Fibroblast of skin of abdomen (primary cell): ENCODE measurements around the gene ONECUT1.

Experiments
- DNase-seq: peaks from one replicate; pipeline ENCODE4 v3.0.0-alpha.2; 2013

The ONECUT1 gene

DNA sequence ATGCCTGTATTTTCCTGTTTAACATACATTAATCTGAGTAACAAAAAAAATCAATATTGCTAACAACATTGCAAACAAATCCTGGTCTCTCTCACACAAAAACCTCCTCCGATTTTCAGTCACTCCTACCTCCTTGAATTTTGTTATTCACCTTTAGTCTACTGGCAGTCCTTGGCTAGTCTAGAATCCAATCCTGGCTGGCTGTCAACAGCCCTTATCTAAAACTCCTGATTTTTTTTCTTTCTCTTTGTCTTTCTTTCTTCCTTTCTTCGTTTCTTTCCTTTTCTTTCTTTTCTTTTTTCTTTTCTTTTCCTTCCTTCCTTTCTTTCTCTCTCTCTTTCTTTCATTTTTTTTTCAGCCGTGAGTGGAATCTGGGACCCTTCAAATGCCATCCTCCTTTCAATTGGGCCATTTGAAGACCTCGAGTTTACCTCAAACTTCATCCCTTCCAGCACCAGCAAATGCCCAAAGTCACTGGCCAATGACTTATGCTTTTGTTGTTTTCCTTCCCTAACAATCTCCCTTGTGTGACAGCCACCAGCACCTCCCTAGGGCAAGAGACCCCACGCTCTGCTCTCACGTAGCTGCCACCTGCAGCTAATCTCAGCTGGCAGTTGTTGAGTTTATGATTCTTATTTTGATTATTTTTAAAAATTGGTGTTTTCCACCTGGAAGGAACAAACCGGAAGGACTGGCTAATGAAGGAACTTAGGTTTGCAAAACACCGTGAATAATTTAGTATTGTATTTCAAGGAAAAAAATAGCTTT lies 6.8 kb upstream of the ONECUT1 start:
- DNase-seq = no peak

DNA sequence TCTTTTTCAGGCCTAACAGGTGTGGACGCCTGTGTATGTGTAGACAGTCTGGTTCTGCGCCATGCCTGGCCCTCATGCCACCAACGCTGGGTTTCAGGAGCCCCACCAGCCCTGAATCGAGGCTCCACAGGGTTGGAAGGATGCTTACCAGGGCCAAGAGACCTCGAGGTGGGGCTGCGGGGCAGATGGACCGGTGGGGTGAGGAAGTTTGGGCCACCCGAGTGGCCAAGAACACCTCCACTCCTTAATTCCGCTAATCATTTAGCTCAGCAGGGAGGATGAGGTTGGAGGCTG lies 6.0 kb upstream of the ONECUT1 start:
- DNase-seq = no peak

DNA sequence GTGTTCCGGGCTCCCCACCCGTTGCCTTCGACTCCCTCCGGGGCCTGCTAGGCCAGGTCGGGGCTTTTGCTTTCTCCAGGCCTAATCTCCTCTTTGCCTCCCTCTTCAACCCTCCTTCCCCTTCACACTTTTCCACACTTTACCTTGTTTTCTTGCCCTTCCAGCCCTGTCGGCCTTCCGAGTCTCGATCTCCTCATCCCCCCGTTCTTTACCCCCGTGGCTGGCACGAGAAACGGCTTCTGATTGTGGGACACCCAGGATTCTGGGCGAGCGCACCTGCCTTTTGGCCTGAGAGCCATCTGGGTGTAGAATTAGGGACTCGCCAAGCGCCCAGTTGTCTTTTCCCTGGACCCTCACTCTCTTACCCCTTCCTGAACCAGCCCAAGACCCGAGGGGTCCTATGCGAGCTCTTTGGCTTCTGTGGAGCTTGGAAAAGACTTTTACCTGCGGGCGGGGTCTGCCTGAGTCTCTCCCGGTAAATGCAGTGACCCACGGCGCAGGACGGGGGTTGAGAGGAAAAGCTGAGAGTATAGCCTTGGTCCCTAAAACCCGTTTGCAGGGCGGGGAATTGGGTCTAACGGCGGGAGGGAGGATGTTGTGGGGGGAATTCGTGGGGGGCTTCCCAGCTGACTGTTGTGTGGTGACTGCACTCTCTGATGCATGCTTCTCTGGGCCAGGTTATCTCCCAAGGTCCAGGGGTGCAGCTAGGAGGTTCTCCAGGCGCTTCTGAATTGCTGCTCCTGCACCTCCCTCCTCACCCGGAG lies 5.5 kb upstream of the ONECUT1 start:
- DNase-seq = no peak

DNA sequence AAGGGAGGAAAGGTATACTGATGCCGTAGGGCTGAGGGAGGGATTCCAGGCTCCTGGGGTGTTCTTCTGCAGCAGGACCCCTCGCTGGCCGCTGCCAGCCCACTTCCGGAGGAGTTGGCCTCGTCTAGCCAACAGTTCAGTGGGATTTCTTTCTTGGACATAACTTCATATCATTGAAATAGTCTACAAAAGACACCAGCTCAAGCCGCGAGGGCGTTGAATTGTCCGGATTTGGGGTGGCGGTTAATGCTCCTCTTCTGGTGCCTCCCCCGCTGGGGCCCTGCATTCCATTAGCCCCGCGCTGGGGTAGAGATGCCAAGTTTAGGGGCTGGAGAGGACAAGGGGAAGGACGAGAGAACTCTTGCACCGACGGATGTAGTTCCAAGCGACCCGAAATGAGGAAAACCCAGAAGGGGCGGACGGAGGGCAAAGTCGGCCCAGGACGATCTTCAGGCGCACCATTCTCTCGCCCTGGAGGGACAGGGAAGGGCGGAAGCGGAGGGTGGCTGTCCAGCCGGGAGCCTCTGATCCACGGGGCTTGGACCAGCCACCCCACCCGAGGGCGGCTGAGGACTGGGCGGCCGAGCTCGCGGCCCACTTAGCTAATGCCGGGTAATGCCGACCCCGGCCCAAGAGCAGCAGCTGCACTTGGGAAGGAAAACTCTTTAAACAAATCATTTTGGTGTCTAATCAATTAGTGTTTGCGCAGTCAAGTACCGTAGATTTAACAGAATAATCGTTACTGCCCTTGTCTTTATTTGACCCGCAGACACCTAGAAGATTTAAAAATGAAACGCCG lies 4.7 kb upstream of the ONECUT1 start:
- no peak for DNase-seq

DNA sequence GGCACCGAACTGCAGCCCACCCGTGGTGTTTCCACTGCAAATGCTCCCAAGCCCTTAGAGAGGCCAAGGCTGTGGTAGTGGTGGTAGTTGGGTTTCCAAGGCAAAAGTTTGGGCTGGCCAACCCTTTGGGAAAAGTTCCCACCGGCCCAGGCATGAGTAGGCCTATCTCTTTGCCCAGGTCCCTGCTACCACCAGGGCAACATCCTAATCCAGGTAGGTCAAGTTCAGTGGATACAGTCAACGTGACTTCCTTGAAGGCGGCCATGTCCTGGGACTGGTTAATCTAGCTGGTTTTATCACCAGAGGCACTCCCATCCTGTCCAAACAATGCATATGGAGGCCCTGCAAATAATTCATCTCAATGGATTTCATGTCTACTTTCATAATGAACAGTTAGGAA lies 1.6 kb upstream of the ONECUT1 start:
- DNase-seq = no peak

DNA sequence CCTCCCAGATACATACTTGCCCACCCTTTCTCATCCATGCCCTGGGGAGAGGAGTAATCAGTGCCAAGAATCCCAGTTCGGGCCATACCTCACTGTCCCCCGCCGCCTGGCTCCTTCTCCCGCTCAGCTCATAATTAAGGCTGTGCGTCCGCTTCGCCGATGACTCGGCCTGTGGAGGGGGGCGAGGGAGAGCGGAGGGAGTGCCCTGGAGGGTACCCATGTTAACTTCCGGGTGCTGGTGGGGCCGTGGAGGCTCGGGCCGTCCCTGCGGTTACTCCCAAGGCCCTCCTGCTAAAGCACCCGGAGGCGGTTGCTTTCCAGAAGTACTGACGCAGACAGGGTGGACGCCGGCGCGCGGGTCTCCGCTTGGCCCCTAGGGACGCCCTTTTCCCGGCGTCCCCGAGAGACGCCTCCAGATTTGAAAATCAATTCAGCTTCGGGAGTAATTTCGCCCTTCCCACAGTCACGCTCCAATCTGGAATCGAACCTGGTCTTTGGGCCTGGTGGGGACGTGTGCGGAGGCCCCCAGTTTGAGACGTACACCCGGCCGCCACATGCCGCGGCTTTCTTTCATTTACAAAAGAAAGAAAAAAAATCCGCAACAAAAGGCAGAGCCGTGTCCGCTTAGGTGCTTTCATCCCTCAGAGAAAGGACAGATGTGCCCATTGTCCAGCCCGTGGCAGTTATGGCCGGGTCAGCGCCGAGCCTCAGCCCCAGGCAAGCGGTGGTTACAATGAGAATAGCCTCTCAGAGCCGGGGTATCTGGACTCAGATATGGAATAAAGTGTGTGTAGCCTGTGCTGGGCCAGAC lies 1.0 kb upstream of the ONECUT1 start:
- DNase-seq = no peak

DNA sequence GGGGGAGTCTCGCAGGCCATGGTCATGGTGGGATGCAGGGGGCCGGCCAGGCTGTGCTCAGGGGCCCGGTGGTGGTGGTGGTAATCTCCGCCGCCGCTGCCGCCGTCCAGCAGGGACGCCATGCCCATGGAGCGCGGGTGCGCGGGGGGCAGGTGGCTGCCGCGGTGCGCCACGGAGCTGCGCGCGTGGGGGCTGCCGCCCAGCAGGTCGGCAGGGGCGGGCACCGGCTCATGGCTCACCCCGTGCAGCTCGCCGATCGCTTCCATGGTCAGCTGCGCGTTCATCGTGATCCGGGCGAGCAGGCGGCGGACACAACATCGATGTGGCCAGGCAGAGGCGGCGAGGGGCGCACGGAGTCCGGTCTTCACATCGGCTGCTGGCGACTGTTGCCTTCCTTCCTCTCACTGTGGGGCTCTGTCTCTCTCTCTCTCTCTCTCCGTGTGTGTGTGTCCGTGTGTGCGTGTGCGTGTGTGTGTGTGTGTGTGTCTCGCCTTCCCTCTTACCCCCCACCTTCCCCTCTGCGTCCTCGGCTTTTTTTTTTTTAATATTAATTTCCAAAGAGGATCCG lies 451 bp downstream of the ONECUT1 start:
- DNase-seq = no peak

DNA sequence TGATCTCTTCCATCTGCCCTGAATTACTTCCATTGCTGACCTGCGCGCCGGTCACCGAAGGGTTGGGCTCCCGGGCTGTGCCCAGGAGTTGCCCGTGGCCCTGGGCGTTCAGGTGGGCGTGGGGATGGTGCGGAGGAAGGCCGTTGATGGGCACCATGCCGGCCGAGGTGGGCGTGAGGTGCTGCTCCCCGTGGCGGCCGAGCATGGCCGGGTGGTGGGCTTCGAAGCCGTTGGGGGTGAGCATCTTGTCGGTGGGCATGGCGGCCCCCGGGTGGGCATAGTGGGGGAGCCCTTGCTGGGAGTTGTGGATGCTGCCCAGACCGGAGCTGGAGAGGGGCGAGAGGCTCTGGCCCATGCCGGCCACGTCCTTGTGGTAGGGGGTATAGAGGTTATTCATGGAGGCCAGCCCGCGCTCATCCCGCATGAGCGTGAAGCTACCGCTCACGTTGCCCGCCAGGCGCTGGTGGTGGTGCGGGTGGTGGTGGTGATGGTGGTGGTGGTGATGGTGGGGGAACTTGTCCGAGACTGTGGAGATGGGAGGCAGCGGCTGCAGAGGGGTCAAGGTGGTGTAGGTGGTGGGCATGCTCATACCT lies 1.0 kb downstream of the ONECUT1 start:
- no peak for DNase-seq

DNA sequence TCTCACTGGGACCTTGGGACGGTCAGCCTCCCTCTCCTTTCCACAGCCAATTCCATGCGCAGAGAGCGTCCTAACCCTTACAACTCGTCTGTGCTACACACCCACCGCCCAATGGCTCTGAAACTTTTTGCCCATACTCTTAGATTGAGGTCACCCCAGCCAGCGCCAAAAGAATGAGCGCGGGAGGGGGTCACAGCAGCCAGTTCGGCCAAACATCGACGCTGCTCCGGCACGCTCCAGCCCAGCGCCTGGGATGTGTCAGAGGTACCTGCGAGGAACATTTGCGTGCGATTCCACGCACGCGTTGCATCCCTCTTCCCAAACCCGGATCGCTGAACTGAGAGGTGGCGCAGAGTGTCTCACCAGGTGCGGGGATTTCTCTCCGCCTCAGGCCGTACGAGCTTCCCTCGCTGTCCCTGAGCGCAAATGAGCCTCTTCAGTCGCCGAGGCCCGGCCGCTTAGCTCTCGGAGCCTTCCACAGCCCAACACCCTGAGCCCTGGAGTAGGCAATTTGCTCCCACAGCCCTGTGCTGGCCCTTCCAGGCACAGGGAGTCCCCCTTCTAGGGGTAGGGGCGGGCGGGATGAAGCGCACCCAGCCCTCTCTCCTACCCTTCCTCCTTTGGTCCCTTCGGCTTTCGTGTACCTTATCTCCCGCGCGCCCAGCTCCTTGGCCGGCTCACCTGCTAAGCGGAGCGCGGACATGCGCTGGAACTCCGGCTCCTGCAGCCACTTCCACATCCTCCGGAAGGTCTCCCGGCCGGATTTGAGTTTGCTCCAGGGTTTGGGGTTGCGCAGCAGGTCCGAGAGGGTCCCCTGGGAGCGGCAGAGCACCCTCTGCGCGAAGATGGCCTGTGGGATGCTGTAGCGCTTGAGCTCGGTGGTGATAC lies 1.8 kb downstream of the ONECUT1 start:
- DNase-seq = no peak

DNA sequence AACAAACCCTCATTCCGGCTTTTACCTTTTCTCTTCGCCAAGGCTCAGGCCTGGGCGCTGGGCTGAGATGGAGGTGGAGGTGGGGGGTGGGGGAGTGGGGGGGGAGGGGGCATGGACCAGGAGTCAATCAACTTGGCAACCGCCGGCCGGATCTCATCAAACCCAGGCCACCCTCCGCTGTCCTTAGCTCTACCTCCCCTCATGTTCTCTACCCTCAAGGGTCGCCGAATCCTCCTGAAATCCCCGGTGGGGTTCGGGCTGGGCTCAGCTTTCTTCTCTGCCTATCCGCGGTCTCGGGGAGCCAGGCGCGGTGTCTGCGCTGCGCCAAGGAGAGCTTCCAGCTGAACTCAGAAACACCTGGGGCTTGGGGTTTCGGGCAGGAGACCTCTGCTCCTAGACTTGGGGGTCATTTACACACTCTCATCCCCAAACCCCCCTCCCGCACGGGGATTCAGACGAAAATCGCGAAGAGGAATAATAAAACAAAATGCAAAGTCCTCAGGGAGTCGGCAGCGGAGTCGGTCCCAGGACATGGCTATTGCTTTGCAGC lies 2.5 kb downstream of the ONECUT1 start:
- DNase-seq = no peak

DNA sequence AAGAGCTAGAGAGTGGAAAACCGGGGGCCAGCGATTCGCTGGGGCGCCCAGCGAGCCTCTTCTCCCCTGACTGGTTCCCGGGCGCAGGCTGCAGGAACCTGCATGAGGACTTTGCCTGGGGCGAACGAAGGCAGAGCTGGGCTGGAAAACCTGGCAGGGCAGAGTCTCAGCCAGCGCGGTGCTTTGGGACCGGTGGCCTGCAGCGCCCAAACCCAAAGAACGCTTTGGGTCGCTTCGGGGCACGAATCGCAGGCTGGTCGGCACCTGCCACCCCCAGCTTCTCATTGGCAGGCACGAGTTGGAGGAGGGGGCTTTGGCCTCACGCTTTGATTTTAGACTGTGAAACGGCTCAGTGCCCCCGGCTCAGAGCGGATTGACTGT lies 3.0 kb downstream of the ONECUT1 start:
- DNase-seq = no peak

DNA sequence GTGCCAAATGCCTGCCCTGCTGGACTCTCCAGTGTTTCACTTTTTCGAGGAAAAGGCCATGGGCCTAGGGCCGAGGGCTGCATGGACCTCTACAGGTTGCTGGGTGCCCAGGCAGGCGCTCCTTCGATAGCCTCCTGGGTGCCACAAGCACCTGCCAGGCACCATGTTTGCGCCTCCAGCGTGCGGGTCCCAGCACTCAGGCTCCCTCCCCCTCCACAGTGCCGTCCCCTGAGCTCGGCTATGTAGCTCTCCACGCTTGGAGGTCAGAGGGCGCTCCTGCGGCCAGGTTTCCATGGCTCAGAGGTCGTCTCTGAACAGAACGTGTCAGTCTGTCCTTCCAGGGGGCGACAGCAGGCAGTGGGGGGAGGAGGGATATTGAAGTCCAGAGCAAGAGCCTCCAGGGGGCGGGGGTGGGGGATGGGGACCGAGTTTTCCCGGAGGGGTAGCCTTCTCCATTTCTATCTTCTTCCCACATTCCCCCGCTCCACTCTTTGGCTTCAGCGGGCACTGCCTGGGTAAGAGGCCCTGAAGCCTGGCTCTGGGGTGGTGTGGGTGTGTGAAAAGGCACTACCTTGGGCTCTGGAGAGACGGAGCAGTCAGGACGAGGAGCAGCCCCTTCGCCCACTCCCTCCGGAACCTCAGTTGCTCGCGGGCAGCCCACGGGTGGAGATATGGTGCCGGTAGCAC lies 3.6 kb downstream of the ONECUT1 start:
- no peak for DNase-seq

DNA sequence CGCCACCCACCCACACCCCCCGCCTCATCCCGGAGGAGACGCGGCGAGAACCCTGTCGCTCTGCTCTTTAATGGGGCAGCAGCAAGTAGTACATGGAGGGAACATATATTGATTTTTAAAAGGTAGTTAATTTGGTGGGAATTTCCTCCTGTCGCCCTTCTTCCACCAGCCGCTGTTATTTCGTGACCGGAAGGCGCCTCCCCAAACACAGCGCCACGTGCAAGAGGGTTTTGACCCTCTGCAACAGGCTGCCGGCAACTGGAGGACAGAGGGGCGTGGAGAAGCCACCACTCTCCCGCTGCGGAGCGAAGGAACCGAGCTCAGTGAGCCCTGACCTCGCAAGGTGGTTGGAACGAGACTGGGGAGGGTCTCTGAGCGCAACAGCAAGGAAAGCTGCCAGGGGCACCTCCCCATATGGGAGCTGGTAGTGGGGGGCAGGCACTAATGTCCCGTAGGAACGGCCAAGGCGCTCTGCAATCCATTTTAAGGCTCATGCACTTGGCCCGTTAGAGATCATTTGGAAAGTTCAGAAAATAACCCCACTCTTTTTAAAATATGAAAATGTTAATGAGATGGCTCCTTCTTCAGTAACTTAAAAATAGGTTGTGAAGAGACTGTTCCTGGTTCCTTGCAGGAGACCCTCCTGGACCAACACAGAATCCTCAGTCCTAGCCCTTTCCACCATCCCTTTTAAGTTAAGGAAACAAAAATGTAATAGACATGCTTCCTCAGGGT lies 4.3 kb downstream of the ONECUT1 start:
- no peak for DNase-seq

DNA sequence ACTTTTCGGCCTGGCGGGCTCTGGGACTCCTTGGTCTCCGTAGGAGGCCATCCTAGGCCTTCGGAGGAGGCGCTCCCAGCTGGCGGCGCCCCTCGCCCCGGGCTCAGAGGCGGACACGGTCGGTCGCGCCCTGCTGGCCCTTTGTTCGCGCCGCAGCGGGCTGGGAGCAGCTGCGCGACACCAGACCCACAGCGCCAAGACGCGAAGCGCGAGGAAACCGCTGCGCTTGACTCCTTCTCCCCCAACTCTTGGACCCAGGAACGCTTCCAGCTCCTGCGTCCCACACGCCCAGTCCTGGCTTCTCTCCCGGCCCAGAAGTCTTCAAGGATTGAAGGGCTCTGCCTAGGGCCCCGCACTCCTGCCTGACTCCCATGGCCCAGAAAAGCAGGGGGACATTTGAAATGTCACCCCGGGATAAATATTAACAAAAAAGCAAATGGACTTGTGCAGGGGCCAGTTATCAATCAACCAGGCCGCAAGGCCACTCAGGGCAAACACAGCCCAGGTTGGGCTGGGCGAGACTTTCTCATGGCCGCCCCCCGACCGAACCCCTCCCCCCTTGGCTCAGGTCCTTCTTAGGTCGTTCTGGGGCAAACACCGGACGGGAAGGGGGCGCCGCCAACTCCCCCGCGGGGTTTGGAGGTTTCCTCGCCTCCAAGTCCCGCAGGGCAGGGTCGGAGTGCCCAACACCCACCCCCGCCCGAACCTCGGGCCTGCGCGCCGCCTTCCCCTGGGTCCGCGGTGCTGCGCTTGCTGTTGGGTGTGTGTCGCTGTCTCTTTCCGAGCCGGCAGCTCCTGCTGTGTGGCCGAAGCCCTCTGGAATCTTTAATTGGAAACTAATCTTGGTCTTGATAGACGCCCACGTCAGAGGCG lies 5.1 kb downstream of the ONECUT1 start:
- DNase-seq = no peak

DNA sequence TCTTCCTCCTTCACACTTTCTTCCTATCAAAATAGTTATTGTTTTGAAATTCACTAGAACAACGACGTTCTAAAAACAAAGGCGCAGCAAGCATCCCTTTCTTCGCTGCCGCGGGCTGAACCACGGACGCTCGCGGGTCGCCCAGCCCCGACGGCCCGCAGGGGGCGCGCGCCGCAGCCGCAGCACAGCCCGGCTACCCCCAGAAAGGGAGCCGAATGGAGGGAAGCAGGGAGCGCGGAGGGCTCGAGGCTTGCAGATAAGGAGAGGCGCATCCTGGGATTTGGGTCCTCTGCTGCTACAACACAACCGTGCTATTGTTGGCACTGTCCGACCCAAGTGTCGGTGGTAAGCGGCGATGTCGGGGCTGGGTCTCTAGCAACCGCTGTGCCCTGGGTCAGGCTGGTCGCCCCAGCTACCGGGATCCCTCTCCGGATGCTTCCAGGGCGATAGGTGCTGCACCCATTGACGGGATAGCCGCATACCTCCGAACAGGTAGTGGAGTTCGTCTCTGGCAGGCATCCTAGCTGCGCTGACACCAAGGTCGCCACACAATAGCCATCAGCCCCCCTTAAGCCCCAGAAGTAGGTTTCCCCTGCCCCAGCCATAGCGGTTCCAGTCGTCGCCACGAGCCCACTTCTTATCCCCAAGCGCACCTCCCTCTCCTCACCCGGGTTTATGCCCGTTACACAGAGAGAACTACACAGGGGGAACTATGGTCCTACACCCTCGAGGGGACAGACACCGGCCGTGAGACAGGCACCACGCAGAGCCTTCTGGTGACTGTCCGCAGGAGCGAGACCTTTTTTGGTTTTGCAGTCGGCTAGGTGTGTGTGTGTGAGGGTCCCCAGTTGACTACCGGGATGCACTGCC lies 6.0 kb downstream of the ONECUT1 start:
- no peak for DNase-seq

DNA sequence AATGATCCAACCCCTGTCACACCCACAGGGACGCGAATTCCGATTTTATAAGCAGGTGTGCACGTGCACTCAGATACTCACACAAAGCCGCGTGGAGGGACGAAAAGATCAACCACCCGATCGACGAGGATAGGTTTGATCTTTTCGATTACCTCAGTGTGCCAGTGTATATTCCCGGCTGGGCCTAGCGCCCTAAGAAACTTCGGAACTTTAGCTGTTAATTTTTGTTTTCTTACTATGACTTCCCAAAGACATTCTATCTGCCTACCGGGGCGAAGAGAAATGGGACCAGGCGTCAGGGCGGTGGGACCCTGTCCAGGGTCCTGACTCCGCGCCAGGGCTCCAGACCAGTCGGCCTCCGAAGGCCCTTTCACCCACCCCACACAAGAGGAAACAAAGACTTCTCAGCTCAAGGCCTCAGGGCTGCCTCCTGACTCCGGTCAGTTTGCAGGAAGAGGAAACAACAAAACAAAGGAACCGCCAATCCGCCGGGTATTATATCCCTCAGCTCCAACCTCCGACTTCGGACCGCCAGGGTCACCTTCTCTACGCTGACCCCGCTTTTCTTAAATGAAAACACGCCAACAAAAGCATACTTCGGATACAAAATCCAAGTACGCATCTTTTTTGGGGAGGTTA lies 6.8 kb downstream of the ONECUT1 start:
- no peak for DNase-seq

DNA sequence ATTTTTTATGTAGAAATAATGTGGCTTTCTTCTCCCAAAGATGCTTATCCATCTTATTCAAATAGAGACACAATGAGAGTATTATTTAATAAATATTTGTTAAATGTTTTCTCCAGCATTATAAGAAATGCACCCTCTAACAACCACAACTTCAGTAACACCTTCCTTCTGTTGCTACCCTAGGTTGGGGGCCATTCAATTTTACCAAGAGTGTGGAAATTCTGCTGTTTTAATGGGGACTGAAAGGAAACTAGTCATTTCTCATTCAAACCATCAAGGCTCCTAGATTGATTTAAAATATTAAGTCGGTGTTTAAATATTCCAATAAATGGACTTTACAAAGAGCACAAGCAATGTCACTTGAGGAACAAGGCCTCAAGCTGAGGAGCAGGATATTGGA lies 7.6 kb downstream of the ONECUT1 start:
- no peak for DNase-seq
